Epidermal melanocyte (primary cell): Measurements from ENCODE around the gene PNKP.
"Not testable (repeated sequence)": the region's sequence is repeated elsewhere in the genome, so short reads cannot be mapped to it uniquely, and the experiment has no call there.

Experiments used
- DNase-seq: peaks from one replicate; pipeline ENCODE4 v3.0.0; 2011; ENCODE audit warnings: low spot score; ENCODE audit not compliant: insufficient read length

PNKP gene

GRCh38 chr19:49823472-49823871, 43.9 kb downstream of the PNKP start:
- DNase-seq = no peak

DNA sequence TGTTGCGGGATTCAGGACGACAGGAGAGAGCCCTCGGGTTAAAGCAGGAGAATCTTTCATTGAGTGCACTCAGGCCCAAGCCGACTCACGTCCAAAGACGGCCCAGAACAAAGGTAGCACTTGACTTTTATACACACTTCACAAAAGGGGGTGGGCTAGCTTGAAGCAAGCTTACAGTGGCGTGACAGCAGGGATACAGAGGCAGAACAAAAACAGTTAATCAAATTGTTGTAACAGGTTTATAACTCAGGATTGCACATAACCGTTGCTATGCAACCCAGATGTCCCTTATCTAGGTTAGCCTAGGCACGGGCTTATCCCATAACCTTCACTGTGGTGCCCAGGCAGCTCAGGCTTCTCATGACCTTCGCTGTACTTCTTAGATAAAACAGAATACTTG, 47.3 kb downstream of the PNKP start:
- DNase-seq = no peak

- DNase-seq = not testable (repeated sequence)
These were observed 47.8 kb downstream of the PNKP start for GRCh38 chr19:49819452-49820115.

GRCh38 chr19:49818649-49819370, 48.6 kb downstream of the PNKP start:
- DNase-seq = no peak

DNA sequence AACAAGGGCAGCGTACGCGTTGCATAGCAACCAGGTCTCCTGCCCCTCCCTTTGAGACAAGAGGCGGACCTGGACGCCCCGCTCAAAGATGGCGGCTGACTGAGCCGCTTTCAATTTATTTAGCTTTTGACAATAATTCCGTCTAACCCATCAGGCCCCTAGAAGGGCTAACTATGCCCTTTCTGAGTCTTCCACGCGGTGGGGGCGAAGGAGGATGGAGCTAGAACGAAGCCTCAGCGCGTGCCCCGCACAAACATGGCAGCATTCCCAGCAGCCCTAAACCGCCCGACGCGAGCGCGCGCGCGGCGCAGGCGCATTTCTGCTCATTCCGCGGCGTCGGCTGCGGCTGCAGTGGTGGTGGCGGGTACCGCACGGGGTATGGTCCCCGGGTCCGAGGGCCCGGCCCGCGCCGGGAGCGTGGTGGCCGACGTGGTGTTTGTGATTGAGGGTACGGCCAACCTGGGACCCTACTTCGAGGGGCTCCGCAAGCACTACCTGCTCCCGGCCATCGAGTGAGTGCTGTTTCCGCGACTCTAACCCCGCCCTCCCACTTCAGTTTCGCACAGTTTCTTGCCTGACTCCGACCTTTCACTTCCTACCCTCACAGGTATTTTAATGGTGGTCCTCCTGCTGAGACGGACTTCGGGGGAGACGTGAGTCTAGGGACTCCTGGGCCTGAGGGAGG, 49.3 kb downstream of the PNKP start, which contains the start of gene MED25:
Gene MED25 (plus strand): TSS at position 326 of the 685 bp plus-strand sequence. CDS start 53 bp downstream, at position 379.
- peak; percentile 87 for DNase-seq

- DNase-seq = no peak
These were observed 50.8 kb downstream of the PNKP start for GRCh38 chr19:49816590-49816989.

DNA sequence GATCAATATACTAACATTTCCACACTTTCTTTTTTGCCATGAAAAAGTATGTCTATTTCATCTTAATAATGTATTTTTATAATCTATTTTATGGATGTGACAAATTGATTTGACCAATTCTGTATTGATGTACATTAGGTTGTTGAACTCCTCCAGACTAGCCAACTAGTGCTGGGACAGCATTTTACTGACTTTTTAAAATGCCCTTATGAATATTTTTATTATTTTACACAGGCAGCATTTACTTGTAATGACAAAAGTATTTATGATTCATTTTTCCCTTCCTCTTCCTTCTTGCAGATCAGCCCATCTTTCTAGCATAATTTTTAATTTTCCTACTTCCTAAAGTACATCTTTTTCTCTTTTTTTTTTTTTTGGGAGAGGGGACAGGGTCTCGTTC, 53.4 kb downstream of the PNKP start:
- DNase-seq = no peak

GRCh38 chr19:49812997-49813861, 54.1 kb downstream of the PNKP start, which contains the start of gene FUZ:
Gene FUZ (minus strand): TSS chr19:49813292. CDS start chr19:49813106, 186 bp downstream.
- DNase-seq = peak; percentile 96

GRCh38 chr19:49812452-49812996, 54.9 kb downstream of the PNKP start:
- DNase-seq = no peak

DNA sequence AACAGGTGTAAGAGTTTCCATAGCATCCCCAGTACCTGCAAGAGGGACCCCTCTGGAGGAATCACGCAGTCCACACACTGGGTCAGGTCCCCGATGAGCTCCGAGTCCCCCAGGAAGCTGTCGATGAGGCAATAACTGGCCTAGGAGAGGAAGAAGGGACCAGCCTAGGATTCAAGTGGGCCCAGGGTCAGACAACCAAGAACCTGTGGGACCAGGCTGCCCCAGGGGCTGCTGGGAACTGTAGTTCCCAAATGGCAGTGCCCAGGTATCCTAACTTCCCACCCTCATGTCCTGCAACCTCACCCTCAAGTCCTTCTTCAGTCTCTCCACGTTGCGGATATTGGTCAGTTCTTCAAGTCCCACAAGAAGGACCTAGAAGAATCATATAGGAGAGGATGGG, 56.0 kb downstream of the PNKP start:
- DNase-seq = no peak
